ENCODE data around the gene CYFIP1. TPM values are rescaled to one million over a fixed set of nuclear protein-coding genes. Genes with fewer than 3 reads are reported as not detected.

Gene CYFIP1
- total RNA-seq, 2 donors from 2014 or later = 134 to 139 TPM

DNA sequence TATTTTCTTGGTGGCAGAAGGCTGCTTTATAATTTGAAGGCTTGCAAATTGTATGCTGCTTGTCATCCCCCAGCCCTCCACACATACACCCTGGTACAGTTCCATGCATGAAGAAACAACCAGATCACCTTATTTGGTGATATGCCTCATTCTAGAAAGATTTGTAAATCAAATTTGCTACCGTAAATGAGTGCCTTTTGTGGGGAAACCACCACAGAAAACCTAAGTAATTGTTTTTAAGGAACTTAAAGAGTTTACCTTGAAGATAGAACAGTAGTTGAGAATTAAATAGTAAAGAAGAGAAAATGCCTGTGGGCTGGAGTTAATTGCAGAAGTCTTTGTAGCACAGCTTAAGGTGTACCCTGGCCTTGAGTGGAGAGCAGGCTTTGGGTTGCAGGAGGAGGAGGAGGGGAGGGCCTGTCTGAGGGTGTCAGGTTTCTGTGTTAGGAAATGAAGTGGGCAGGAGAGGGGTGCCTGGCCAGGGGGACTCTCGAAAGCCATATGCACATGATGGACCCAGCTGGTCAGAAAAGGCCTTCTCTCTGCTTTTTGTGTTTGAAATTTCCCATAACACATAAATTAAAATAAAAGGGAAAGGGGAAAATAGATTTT is 134.8 kb downstream of the CYFIP1 start:
- H3K27ac ChIP-seq (ENCODE audit: low read depth, low read length) = no peak overlapping the region
- no peak overlapping the region for H3K4me3 Mint-ChIP-seq
- peaks cover 73% of the 10 kb centered on the region for H3K36me3 ChIP-seq (ENCODE audit: control insufficient read depth, insufficient read depth, low read length)
- H3K36me3 Mint-ChIP-seq (ENCODE audit: low read depth) = peaks cover 59% of the 10 kb centered on the region
- TF ChIP-seq, protein P1, sequence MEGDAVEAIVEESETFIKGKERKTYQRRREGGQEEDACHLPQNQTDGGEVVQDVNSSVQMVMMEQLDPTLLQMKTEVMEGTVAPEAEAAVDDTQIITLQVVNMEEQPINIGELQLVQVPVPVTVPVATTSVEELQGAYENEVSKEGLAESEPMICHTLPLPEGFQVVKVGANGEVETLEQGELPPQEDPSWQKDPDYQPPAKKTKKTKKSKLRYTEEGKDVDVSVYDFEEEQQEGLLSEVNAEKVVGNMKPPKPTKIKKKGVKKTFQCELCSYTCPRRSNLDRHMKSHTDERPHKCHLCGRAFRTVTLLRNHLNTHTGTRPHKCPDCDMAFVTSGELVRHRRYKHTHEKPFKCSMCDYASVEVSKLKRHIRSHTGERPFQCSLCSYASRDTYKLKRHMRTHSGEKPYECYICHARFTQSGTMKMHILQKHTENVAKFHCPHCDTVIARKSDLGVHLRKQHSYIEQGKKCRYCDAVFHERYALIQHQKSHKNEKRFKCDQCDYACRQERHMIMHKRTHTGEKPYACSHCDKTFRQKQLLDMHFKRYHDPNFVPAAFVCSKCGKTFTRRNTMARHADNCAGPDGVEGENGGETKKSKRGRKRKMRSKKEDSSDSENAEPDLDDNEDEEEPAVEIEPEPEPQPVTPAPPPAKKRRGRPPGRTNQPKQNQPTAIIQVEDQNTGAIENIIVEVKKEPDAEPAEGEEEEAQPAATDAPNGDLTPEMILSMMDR (conservative IDR thresholded peaks at IDR 0.05) = no peak
- no peak overlapping the region for H3K9ac ChIP-seq (ENCODE audit: extremely low read depth, low read length, poor library complexity, severe bottlenecking)
- DNase-seq = peak; percentile 72
- WGBS, 2 experiments (ENCODE audit: insufficient coverage in 1 of 2, insufficient read length in 1 of 2) = 83 to 86% methylated on average over 1 to 2 of the region's 2 CpGs
- no peaks in the 10 kb centered on the region for H3K27me3 Mint-ChIP-seq (ENCODE audit: insufficient read depth)
- H3K27ac Mint-ChIP-seq = peak overlapping the region; percentile 6
- H3K4me3 ChIP-seq (ENCODE audit: low read length) = no peak overlapping the region
- peaks cover 19% of the 10 kb centered on the region for H3K4me1 Mint-ChIP-seq
- no peaks in the 10 kb centered on the region for H3K27me3 ChIP-seq (ENCODE audit: control insufficient read depth, insufficient read depth, low read length, poor library complexity, severe bottlenecking)
- H3K4me1 ChIP-seq (ENCODE audit: control insufficient read depth, insufficient read depth, low read length) = peaks cover 3% of the 10 kb centered on the region
- no peaks in the 10 kb centered on the region for H3K9me3 ChIP-seq (ENCODE audit: control insufficient read depth, low read length)
- H3K9me3 Mint-ChIP-seq = no peaks in the 10 kb centered on the region

DNA sequence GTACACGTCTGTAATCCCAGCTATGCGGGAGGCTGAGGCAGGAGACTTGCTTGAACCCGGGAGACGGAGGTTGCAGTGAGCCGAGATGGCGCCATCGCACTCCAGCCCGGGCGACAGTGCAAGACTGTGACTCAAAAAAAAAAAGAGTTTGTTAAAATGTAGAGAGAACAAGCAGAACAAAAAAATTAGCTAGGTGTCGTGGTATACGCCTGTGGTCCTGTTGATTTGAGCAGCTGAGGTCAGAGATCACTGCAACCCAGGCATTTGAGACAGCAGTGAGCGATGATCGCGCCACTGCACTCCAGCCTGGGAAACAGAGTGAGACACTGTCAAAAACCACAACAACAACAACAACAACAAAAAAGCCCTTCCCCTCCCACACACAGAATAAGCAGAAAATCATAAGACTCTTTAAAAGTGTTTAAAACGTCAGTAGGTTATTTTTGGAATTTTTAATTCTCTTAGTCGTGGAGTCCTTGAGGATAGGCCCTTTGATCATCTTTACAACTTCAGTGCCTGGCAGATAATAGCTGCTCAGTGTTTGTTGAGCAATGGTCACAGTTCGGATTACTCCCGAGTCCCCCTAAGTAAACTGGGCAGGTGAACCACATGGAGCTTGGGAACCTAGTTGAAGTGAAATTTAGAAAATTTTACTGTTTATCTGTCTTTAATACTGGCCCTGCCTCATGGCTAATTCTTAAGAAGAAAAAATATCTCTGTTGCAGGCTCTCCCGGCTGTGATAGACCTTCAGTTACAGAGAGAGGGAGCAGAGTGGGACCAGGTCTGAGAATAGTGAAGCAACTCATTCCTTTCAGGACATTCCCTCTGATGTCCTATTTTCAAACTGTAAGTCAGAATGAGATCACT is 135.5 kb downstream of the CYFIP1 start:
- no peaks in the 10 kb centered on the region for H3K27me3 Mint-ChIP-seq (ENCODE audit: insufficient read depth)
- no peak overlapping the region for H3K9ac ChIP-seq (ENCODE audit: extremely low read depth, low read length, poor library complexity, severe bottlenecking)
- no peaks in the 10 kb centered on the region for H3K9me3 Mint-ChIP-seq
- H3K4me3 ChIP-seq (ENCODE audit: low read length) = no peak overlapping the region
- no peaks in the 10 kb centered on the region for H3K9me3 ChIP-seq (ENCODE audit: control insufficient read depth, low read length)
- H3K4me3 Mint-ChIP-seq = no peak overlapping the region
- H3K27ac Mint-ChIP-seq = peak overlapping the region; percentile 6
- H3K36me3 Mint-ChIP-seq (ENCODE audit: low read depth) = peaks cover 52% of the 10 kb centered on the region
- H3K4me1 ChIP-seq (ENCODE audit: control insufficient read depth, insufficient read depth, low read length) = peaks cover 3% of the 10 kb centered on the region
- WGBS, 2 experiments (ENCODE audit: insufficient coverage in 1 of 2, insufficient read length in 1 of 2) = 90 to 92% methylated on average over 13 to 19 of the region's 19 CpGs
- TF ChIP-seq, protein P1 (conservative IDR thresholded peaks at IDR 0.05) = no peak
- H3K36me3 ChIP-seq (ENCODE audit: control insufficient read depth, insufficient read depth, low read length) = peaks cover 66% of the 10 kb centered on the region
- H3K27ac ChIP-seq (ENCODE audit: low read depth, low read length) = no peak overlapping the region
- peaks cover 23% of the 10 kb centered on the region for H3K4me1 Mint-ChIP-seq
- H3K27me3 ChIP-seq (ENCODE audit: control insufficient read depth, insufficient read depth, low read length, poor library complexity, severe bottlenecking) = no peaks in the 10 kb centered on the region
- DNase-seq = no peak

DNA sequence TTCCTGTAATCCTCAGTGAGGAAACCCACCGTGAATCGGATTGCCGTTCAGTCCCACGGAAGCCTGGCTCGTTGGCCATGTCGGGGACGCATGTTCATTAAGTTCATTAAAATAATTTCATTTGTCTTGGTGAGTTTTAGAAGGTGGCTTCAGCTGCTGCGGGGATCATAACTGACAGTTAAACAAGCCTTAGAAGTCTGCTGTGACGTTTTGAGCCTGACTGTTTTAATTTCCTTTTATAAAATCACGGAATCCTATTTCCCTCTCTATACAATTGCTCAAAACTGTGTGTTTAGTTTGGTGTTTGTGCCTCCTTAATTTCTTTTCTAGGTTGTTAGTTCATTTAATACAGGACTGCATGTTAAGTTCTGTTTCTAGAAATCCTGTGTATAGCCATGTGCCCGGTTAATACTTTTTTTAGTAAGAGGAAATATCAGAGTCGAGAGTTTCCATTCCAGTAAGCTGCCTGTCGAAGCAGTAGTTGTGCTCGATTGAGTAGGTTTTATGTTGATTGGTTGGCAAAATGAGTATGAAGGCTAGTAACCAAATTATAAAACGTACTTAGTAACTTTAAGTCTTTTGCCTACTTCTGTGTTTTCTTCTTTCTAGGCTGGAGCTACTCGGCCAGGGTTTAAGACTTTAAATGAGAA is 141.0 kb downstream of the CYFIP1 start:
- H3K4me1 ChIP-seq (ENCODE audit: control insufficient read depth, insufficient read depth, low read length) = no peaks in the 10 kb centered on the region
- H3K36me3 ChIP-seq (ENCODE audit: control insufficient read depth, insufficient read depth, low read length) = peaks cover 26% of the 10 kb centered on the region
- peaks cover 10% of the 10 kb centered on the region for H3K4me1 Mint-ChIP-seq
- H3K27me3 ChIP-seq (ENCODE audit: control insufficient read depth, insufficient read depth, low read length, poor library complexity, severe bottlenecking) = no peaks in the 10 kb centered on the region
- H3K9me3 ChIP-seq (ENCODE audit: control insufficient read depth, low read length) = no peaks in the 10 kb centered on the region
- peak overlapping the region; percentile 89 for H3K9ac ChIP-seq (ENCODE audit: extremely low read depth, low read length, poor library complexity, severe bottlenecking)
- no peak for DNase-seq
- no peaks in the 10 kb centered on the region for H3K27me3 Mint-ChIP-seq (ENCODE audit: insufficient read depth)
- H3K36me3 Mint-ChIP-seq (ENCODE audit: low read depth) = peaks cover 23% of the 10 kb centered on the region
- H3K27ac Mint-ChIP-seq = peak overlapping the region; percentile 95
- peaks cover 6% of the 10 kb centered on the region for H3K9me3 Mint-ChIP-seq
- peak overlapping the region; percentile 99 for H3K4me3 ChIP-seq (ENCODE audit: low read length)
- peak overlapping the region; percentile 85 for H3K4me3 Mint-ChIP-seq
- peak overlapping the region; percentile 80 for H3K27ac ChIP-seq (ENCODE audit: low read depth, low read length)
- WGBS, 2 experiments (ENCODE audit: insufficient coverage in 1 of 2, insufficient read length in 1 of 2) = 0 to 2% methylated on average over 10 to 12 of the region's 16 CpGs
- TF ChIP-seq, protein P1 (conservative IDR thresholded peaks at IDR 0.05) = no peak
